GM18519 (cell line): ENCODE measurements around the gene NTRK2.
A peak's percentile ranks its signal among the peaks of the same experiment; 100 is the strongest.

Experiments used
- ATAC-seq: cut with Tn5 transposase; IDR thresholded peaks from one replicate; pipeline ENCODE4 v1.9.1; 2021; ENCODE audit warnings: mild to moderate bottlenecking, moderate library complexity; ENCODE audit not compliant: unreplicated experiment, low FRiP score

Gene NTRK2

GRCh38 chr9:84998639-84999038 lies 329.1 kb downstream of the NTRK2 start:
- ATAC-seq = no peak

DNA sequence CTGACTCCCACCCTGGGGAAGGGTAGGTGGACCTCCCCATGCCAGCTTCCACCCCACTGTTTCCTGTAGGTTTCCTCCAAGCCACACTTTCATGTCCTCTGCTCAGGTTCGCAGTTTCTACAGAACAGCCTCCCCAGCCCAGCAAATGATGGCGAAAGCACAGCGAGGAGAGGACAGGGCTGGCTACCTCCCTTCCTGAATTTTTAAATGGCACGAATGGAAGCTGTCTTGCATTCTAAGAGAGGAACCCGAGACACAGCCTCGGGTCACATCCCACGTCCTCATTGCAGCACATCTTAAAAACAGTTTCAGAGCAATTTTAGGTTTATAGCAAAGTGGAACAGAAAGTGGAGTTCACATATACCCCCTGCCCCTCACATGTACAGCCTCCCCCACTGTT lies 330.3 kb downstream of the NTRK2 start:
- ATAC-seq = no peak

GRCh38 chr9:85001925-85002324 lies 332.4 kb downstream of the NTRK2 start:
- no peak for ATAC-seq

DNA sequence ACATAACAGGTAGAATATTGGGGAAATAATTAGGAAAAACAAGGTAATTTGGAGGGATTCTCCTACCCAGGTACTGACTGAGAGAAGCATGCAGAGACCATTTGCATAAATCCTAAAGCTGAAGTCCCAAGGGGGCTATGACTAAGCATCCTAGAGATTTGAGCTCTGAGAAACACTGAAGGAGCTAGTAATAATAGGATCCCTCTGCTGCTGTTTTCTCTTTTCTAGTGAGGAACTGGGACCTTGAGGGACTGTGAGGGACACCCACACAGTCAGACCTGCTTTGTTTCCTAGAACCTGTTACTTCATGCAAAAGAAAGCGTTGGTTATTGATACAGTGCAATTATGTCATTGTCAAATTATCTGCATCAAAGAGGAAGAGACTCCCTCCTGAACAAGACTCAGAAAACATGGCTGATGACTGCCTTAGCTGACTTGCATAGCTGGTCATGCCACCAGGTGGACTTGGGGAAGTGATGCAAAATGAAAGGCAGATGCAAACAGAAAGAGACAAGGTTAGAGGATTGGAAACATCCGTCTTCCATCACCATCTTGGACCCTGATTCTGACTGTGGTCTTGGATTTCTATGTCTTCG lies 335.4 kb downstream of the NTRK2 start:
- ATAC-seq = no peak

DNA sequence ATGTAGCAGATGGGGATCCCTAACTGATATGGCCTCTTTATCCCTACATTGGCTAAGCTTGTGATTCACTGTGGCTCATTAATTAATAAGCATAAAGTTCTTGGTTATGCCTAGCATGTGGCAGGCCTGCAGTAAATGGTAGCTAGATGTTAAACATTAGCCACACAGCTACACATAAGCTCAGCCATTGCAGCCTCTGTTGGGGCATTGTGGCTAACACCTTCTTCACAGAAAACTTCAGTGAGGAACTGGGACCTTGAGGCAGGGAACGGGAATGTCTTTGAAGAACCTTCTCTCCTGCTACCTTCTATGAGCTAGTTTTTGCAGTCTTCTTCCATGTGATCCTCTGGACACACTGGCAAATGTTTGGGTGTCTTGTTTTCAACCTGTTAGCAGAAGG lies 338.2 kb downstream of the NTRK2 start:
- ATAC-seq = no peak

GRCh38 chr9:85008215-85008614 lies 338.7 kb downstream of the NTRK2 start:
- no peak for ATAC-seq

- ATAC-seq = peak; percentile 74
Observed at GRCh38 chr9:85009251-85009650, 339.7 kb downstream of the NTRK2 start.

GRCh38 chr9:85013703-85014102 lies 344.2 kb downstream of the NTRK2 start:
- no peak for ATAC-seq

GRCh38 chr9:85014292-85014691 lies 344.8 kb downstream of the NTRK2 start:
- no peak for ATAC-seq

DNA sequence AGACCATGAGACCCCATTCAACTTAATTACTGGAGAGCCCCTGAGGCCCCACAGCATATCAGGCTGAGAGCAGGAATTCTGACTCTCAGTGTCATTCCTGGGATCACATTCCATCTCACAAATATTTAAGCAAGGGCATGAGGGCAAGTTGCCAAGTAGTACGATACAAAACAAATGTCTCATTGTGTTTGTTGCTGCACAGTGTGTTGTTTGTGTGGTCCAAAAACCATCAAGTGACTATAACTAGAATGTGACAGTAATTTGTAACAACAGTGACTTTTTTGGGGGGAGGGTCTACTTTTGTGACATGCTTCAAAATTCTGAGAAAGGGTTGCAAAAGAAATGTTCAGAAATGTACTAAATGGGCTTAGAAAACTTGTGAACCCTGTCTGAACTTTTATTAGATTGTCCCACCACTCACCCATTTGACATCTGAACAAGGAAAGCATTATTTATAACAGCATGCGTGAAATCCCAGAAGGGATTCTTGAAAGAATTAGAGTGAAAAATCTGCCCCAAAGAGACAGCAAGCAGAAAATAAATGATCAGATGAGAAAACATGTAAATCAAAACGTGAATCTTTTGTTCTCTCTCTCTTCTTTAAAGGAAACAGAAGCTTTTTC lies 347.0 kb downstream of the NTRK2 start:
- no peak for ATAC-seq

DNA sequence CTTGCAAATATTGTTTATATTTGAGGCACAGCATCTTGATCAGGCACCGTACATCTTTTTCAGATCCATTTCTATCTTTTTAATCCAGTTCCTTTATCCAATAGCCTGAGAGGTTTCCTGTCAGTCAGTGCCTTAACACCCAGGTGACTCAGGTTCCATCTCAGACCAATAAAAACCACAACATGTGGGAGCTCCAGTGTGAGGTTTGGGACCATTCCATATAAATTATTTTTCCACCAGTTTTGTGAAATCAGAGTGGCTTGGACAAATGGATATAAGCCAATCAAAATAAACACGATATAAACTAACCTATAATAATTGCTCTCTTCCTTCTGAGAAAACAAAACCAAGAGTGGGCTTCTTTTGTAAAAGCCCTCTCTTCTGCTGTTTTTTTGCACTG lies 351.3 kb downstream of the NTRK2 start:
- ATAC-seq = no peak

DNA sequence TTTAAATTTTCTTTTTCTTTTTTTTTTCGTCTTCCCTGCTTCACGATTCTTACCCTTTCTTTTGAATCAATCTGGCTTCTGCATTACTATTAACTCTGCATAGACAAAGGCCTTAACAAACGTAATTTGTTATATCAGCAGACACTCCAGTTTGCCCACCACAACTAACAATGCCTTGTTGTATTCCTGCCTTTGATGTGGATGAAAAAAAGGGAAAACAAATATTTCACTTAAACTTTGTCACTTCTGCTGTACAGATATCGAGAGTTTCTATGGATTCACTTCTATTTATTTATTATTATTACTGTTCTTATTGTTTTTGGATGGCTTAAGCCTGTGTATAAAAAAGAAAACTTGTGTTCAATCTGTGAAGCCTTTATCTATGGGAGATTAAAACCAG lies 352.2 kb downstream of the NTRK2 start:
- ATAC-seq = no peak

DNA sequence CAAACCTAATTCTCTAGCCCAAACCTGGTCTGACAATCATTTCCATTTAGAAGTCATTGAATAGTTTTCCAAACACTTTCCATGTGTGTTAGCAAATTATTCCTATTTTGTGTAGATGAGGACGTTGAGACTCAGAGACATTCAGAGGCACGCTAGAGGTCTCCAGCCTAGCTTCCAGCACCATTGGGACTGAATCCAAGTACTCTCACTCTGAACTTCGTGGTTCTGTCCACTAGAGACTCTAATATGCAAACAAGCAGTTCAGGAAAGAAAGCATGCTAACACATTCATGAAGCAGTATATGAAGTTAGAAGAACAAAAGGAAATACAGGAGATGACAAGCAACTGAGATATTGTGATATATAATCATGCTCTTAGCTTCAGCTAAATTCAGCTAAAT lies 354.8 kb downstream of the NTRK2 start:
- no peak for ATAC-seq

DNA sequence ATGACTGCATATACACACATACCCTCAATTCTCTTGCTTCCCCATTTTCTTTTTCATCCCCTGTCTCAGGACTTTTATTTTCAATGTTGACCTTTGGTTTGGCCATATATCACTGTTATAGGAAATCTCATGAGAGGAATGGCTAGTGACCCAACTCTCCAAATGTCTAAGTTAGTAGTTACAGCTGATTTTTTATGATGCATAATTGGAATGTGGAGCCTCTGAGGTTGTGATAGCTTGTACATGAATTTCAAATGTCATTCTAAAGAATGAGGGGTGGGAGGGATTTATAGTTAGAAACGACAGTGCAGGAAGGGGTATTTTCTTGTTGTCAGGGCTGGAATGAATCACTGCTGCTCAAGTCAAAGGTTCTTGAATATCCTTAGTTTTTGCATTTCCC lies 356.1 kb downstream of the NTRK2 start:
- ATAC-seq = no peak

DNA sequence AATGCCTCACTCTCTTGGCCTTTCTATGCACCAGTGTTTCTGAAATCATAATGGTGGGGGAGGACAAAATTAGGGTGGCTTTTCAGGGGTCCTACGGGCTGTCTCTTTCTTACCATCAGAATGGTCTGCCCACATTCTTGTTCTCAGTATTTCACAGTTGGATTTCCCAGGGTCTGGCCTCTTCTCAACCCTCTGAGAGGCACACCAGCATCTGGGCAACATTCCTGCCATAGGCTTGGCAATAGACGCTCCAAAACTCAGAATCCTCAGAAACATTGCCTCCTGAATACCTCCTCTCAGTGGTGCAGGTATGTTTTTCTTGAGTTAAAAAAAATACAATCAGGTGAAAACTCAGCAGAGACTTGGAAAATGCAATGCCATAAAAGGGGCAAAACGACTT lies 358.3 kb downstream of the NTRK2 start:
- ATAC-seq = no peak

- no peak for ATAC-seq
Observed at GRCh38 chr9:85030316-85030715, 360.8 kb downstream of the NTRK2 start.

GRCh38 chr9:85036496-85036895 lies 367.0 kb downstream of the NTRK2 start:
- ATAC-seq = no peak

GRCh38 chr9:85038061-85038460 lies 368.5 kb downstream of the NTRK2 start:
- no peak for ATAC-seq

DNA sequence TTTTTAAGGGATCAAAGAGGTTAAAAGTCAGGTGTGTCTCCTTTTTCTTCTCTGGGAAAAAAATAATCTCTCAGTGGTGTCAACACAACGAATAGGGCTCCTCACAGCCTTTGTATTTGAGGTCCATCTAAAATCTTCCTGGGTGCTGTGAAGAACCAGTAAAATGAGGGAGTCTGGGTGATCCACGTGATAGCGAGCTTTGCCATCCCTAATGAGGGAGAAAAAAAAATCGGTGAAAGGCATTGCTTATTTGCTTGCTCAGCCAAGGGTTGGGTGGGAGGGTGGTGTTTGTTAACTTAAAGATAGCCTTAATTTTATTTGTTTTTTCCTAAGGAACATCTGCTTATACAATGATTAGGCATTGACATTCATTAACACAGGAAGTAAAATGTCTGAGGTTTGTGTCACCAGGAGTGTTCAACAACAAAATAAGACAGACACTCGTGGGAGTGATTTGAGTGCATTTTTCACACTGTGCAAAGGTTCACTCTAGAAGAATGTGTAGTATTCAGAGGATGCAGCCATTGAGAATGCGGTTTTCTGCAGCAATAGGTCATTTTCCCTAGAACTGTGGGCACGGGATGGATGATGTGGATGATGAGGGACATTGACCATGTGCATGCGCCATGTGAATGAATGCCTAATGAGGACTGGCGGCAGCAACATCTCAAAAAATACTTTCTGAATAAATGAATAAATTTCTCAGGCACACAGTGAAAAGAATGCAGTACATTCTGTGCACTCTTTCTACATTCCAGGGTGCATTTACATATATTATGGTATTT lies 369.5 kb downstream of the NTRK2 start:
- ATAC-seq = no peak

DNA sequence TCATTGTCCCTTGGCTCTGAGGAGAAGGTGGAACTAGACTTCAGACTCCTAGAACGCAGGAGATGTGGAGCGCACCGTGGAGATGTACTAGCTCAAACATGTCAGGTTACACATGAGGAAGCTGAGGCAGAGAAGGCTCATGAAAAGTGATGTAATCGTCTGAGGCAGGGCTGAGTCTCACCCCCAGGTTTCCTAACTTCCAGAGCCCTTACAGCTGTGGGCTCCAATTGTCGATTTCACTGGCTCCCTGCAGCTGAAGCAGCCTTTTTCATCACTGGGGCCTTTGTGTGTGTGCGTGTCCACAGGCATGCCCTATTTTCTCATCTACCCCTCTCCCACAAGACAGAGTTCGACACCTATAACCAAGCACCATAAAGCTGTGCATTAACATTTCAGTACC lies 370.6 kb downstream of the NTRK2 start:
- ATAC-seq = no peak

DNA sequence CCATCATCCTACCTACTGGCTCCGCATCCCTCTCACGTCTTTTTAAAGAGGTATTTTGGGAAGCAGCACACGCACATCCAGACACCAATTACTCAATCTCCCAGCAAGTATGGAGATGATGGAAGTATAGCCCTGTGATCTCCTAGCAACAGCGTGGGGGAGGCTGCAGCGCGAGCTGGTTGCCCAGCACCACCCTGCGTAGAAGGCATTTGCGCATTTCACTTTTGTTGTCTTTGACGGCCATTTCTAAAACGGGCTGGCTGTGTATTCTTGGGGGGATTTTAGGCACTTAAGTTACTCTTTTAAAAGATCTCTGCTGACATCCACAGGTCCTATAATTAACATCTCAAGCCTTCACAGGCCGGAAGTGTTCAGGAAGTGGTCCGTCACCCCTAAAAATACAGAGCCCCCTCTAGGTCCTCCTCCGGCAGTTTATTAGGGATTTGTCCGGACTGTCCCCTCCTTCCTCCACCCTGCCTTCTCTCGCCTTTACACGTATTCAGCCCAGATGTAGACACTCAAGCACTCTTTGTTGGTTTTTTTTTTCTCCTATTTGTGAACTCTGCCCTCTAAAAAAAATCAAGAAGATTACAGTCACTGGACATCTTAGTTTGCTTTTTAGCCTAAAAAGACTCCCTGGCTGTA lies 371.4 kb downstream of the NTRK2 start:
- ATAC-seq = no peak
